ENCODE results near the gene P2RX1.

Gene P2RX1

GRCh38 chr17:3885970-3886369, 30.3 kb downstream of the P2RX1 start:
- Histone ChIP-seq H3K9me3 (replicated peaks in 1 of 2; ENCODE audit: control insufficient read depth in 2 of 2, insufficient read depth in 1 of 2, low read depth in 1 of 2, low read length in 2 of 2) (no peaks in the 10 kb centered on the region), H3K14ac (ENCODE audit: low read length) (no peak overlapping the region), H3K4me1 (ENCODE audit: control insufficient read depth in 2 of 2, insufficient read depth in 1 of 2, low read depth in 1 of 2, low read length in 2 of 2) (peaks cover 4 to 6% of the 10 kb centered on the region in 2 donors), H3K23ac (ENCODE audit: low read depth, low read length, poor library complexity) (no peak overlapping the region), H3K4ac (ENCODE audit: low read length) (no peak overlapping the region), H3K4me3 (ENCODE audit: low read length in 2 of 2) (no peak overlapping the region), H3K36me3 (replicated peaks in 1 of 2; ENCODE audit: control insufficient read depth in 2 of 2, insufficient read depth in 2 of 2, low read length in 2 of 2) (peaks cover 0 to 2% of the 10 kb centered on the region in 2 donors), H3K18ac (ENCODE audit: low read length) (no peak overlapping the region), H2BK120ac (ENCODE audit: low read depth, low read length) (no peak overlapping the region), H2AFZ (ENCODE audit: low read length) (no peak overlapping the region), H2BK15ac (ENCODE audit: low read length) (no peak overlapping the region), H3K27ac (replicated peaks; ENCODE audit: low read length) (no peak overlapping the region), H3K4me2 (ENCODE audit: insufficient read depth, low read length, poor library complexity, severe bottlenecking) (no peak overlapping the region), H2BK5ac (ENCODE audit: low read length) (no peak overlapping the region), H4K8ac (ENCODE audit: low read depth, low read length) (no peak overlapping the region), H4K91ac (ENCODE audit: low read depth, low read length, poor library complexity) (no peak overlapping the region), H3K9ac (ENCODE audit: low read depth, low read length, poor library complexity) (peak overlapping the region; percentile 45), H2BK12ac (ENCODE audit: low read length) (no peak overlapping the region), H3K79me1 (ENCODE audit: low read depth, low read length) (peaks cover 2% of the 10 kb centered on the region), H2AK5ac (ENCODE audit: low read depth, low read length) (no peak overlapping the region), H3K27me3 (ENCODE audit: control insufficient read depth in 3 of 3, insufficient read depth in 3 of 3, low read depth in 1 of 3, low read length in 3 of 3) (peaks cover 0 to 39% (median 0%) of the 10 kb centered on the region in 3 experiments)
- DNase-seq (ENCODE audit: low spot score): no peak
- WGBS, 2 donors (ENCODE audit: extremely low coverage in 2 of 2, insufficient read length in 2 of 2, insufficient replicate concordance in 1 of 2): no CpG with 5 or more reads among the region's 4 CpGs

- Histone ChIP-seq H3K23ac (ENCODE audit: low read depth, low read length, poor library complexity) (peak overlapping the region; percentile 60), H3K27ac (replicated peaks; ENCODE audit: low read length) (no peak overlapping the region), H2AFZ (ENCODE audit: low read length) (no peak overlapping the region), H3K79me1 (ENCODE audit: low read depth, low read length) (peaks cover 2% of the 10 kb centered on the region), H3K9ac (ENCODE audit: low read depth, low read length, poor library complexity) (peak overlapping the region; percentile 2), H2BK120ac (ENCODE audit: low read depth, low read length) (no peak overlapping the region), H3K14ac (ENCODE audit: low read length) (no peak overlapping the region), H4K91ac (ENCODE audit: low read depth, low read length, poor library complexity) (no peak overlapping the region), H3K4me3 (ENCODE audit: low read length in 2 of 2) (no peak overlapping the region), H2BK15ac (ENCODE audit: low read length) (peak overlapping the region; percentile 30), H3K9me3 (replicated peaks in 1 of 2; ENCODE audit: control insufficient read depth in 2 of 2, insufficient read depth in 1 of 2, low read depth in 1 of 2, low read length in 2 of 2) (no peaks in the 10 kb centered on the region), H3K4me1 (ENCODE audit: control insufficient read depth in 2 of 2, insufficient read depth in 1 of 2, low read depth in 1 of 2, low read length in 2 of 2) (peaks cover 4 to 5% of the 10 kb centered on the region in 2 donors), H3K4ac (ENCODE audit: low read length) (no peak overlapping the region), H3K18ac (ENCODE audit: low read length) (peak overlapping the region; percentile 13), H3K4me2 (ENCODE audit: insufficient read depth, low read length, poor library complexity, severe bottlenecking) (no peak overlapping the region), H4K8ac (ENCODE audit: low read depth, low read length) (no peak overlapping the region), H2AK5ac (ENCODE audit: low read depth, low read length) (no peak overlapping the region), H3K36me3 (replicated peaks in 1 of 2; ENCODE audit: control insufficient read depth in 2 of 2, insufficient read depth in 2 of 2, low read length in 2 of 2) (peaks cover 0 to 2% of the 10 kb centered on the region in 2 donors), H2BK5ac (ENCODE audit: low read length) (no peak overlapping the region), H2BK12ac (ENCODE audit: low read length) (no peak overlapping the region), H3K27me3 (ENCODE audit: control insufficient read depth in 3 of 3, insufficient read depth in 3 of 3, low read depth in 1 of 3, low read length in 3 of 3) (peaks cover 0 to 32% (median 0%) of the 10 kb centered on the region in 3 experiments)
- DNase-seq (ENCODE audit: low spot score): no peak
- no CpG with 5 or more reads among the region's 14 CpGs for WGBS, 2 donors (ENCODE audit: extremely low coverage in 2 of 2, insufficient read length in 2 of 2, insufficient replicate concordance in 1 of 2)
Observed at GRCh38 chr17:3885271-3885670, 31.0 kb downstream of the P2RX1 start.

- no peak for DNase-seq (ENCODE audit: low spot score)
- H3K4me2 ChIP-seq (ENCODE audit: insufficient read depth, low read length, poor library complexity, severe bottlenecking): no peak overlapping the region
Observed at GRCh38 chr17:3884188-3884587, 32.1 kb downstream of the P2RX1 start.

GRCh38 chr17:3882276-3882675, 34.0 kb downstream of the P2RX1 start:
- Histone ChIP-seq H3K27me3 (ENCODE audit: control insufficient read depth in 3 of 3, insufficient read depth in 3 of 3, low read depth in 1 of 3, low read length in 3 of 3) (peaks cover 0 to 6% (median 0%) of the 10 kb centered on the region in 3 experiments), H2AFZ (ENCODE audit: low read length) (no peak overlapping the region), H3K9ac (ENCODE audit: low read depth, low read length, poor library complexity) (peak overlapping the region; percentile 27), H3K18ac (ENCODE audit: low read length) (no peak overlapping the region), H3K4ac (ENCODE audit: low read length) (no peak overlapping the region), H3K4me2 (ENCODE audit: insufficient read depth, low read length, poor library complexity, severe bottlenecking) (no peak overlapping the region), H2BK5ac (ENCODE audit: low read length) (no peak overlapping the region), H3K36me3 (replicated peaks in 1 of 2; ENCODE audit: control insufficient read depth in 2 of 2, insufficient read depth in 2 of 2, low read length in 2 of 2) (peaks cover 0 to 2% of the 10 kb centered on the region in 2 donors), H3K9me3 (replicated peaks in 1 of 2; ENCODE audit: control insufficient read depth in 2 of 2, insufficient read depth in 1 of 2, low read depth in 1 of 2, low read length in 2 of 2) (no peaks in the 10 kb centered on the region), H2AK5ac (ENCODE audit: low read depth, low read length) (no peak overlapping the region), H2BK15ac (ENCODE audit: low read length) (no peak overlapping the region), H3K79me1 (ENCODE audit: low read depth, low read length) (peaks cover under 1% of the 10 kb centered on the region), H3K14ac (ENCODE audit: low read length) (no peak overlapping the region), H3K23ac (ENCODE audit: low read depth, low read length, poor library complexity) (no peak overlapping the region), H3K4me3 (ENCODE audit: low read length in 2 of 2) (no peak overlapping the region), H2BK12ac (ENCODE audit: low read length) (no peak overlapping the region), H4K91ac (ENCODE audit: low read depth, low read length, poor library complexity) (no peak overlapping the region), H3K27ac (replicated peaks; ENCODE audit: low read length) (no peak overlapping the region), H4K8ac (ENCODE audit: low read depth, low read length) (no peak overlapping the region), H2BK120ac (ENCODE audit: low read depth, low read length) (no peak overlapping the region), H3K4me1 (ENCODE audit: control insufficient read depth in 2 of 2, insufficient read depth in 1 of 2, low read depth in 1 of 2, low read length in 2 of 2) (peaks cover 9 to 12% of the 10 kb centered on the region in 2 donors)
- DNase-seq (ENCODE audit: low spot score): no peak
- no CpG with 5 or more reads among the region's 4 CpGs for WGBS, 2 donors (ENCODE audit: extremely low coverage in 2 of 2, insufficient read length in 2 of 2, insufficient replicate concordance in 1 of 2)

More at GRCh38 chr17:3884188-3884587, 32.1 kb downstream of the P2RX1 start:
- no peak overlapping the region for H3K18ac ChIP-seq (ENCODE audit: low read length)
- no peak overlapping the region for H3K27ac ChIP-seq (replicated peaks; ENCODE audit: low read length)
- no peaks in the 10 kb centered on the region for H3K9me3 ChIP-seq (replicated peaks in 1 of 2; ENCODE audit: control insufficient read depth in 2 of 2, insufficient read depth in 1 of 2, low read depth in 1 of 2, low read length in 2 of 2)
- no peak overlapping the region for H3K9ac ChIP-seq (ENCODE audit: low read depth, low read length, poor library complexity)
- H2AK5ac ChIP-seq (ENCODE audit: low read depth, low read length): no peak overlapping the region
- H3K14ac ChIP-seq (ENCODE audit: low read length): no peak overlapping the region
- no peak overlapping the region for H2BK15ac ChIP-seq (ENCODE audit: low read length)
- no peak overlapping the region for H2BK120ac ChIP-seq (ENCODE audit: low read depth, low read length)
- peaks cover 0 to 22% (median 0%) of the 10 kb centered on the region in 3 experiments for H3K27me3 ChIP-seq (ENCODE audit: control insufficient read depth in 3 of 3, insufficient read depth in 3 of 3, low read depth in 1 of 3, low read length in 3 of 3)
- H2BK5ac ChIP-seq (ENCODE audit: low read length): no peak overlapping the region
- H3K36me3 ChIP-seq (replicated peaks in 1 of 2; ENCODE audit: control insufficient read depth in 2 of 2, insufficient read depth in 2 of 2, low read length in 2 of 2): peaks cover 0 to 2% of the 10 kb centered on the region in 2 donors
- H3K23ac ChIP-seq (ENCODE audit: low read depth, low read length, poor library complexity): no peak overlapping the region
- no CpG with 5 or more reads among the region's 12 CpGs for WGBS, 2 donors (ENCODE audit: extremely low coverage in 2 of 2, insufficient read length in 2 of 2, insufficient replicate concordance in 1 of 2)
- peaks cover 2% of the 10 kb centered on the region for H3K79me1 ChIP-seq (ENCODE audit: low read depth, low read length)
- no peak overlapping the region for H3K4ac ChIP-seq (ENCODE audit: low read length)
- no peak overlapping the region for H4K91ac ChIP-seq (ENCODE audit: low read depth, low read length, poor library complexity)
- no peak overlapping the region for H3K4me3 ChIP-seq (ENCODE audit: low read length in 2 of 2)
- H2BK12ac ChIP-seq (ENCODE audit: low read length): no peak overlapping the region
- no peak overlapping the region for H4K8ac ChIP-seq (ENCODE audit: low read depth, low read length)
- H3K4me1 ChIP-seq (ENCODE audit: control insufficient read depth in 2 of 2, insufficient read depth in 1 of 2, low read depth in 1 of 2, low read length in 2 of 2): peaks cover 8 to 10% of the 10 kb centered on the region in 2 donors
- no peak overlapping the region for H2AFZ ChIP-seq (ENCODE audit: low read length)

All from neuronal stem cell (in vitro differentiated cells).